Mucosa of rectum (tissue), 2 donors: ENCODE measurements around the gene ABLIM3.
A peak's percentile ranks its signal among the peaks of the same experiment; 100 is the strongest.

ENCODE experiments used
- H3K27ac ChIP-seq, 2 donors: one replicate each; pipeline ENCODE4 v1.7.0; 2013; ENCODE audit warnings: inconsistent platforms in 2 of 2, low read depth in 2 of 2, low read length in 2 of 2
- H3K27me3 ChIP-seq, 2 donors: one replicate each; pipeline ENCODE4 v1.7.0; 2013; ENCODE audit warnings: low read length in 2 of 2; ENCODE audit not compliant: control insufficient read depth in 2 of 2, insufficient read depth in 2 of 2
- H3K36me3 ChIP-seq, 2 donors: one replicate each; pipeline ENCODE4 v1.7.0; 2013; ENCODE audit warnings: low read length in 2 of 2; ENCODE audit not compliant: control insufficient read depth in 2 of 2, insufficient read depth in 2 of 2
- H3K4me1 ChIP-seq, 2 donors: one replicate each; pipeline ENCODE4 v1.7.0; 2013; ENCODE audit warnings: low read length in 2 of 2, mild to moderate bottlenecking in 1 of 2; ENCODE audit not compliant: control insufficient read depth in 2 of 2, insufficient read depth in 2 of 2
- H3K4me3 ChIP-seq, 2 donors: one replicate each; pipeline ENCODE4 v1.7.0; 2013; ENCODE audit warnings: low read length in 2 of 2
- H3K9ac ChIP-seq, 2 donors: one replicate each; pipeline ENCODE4 v1.7.0; 2013; ENCODE audit warnings: low read length in 2 of 2, low read depth in 1 of 2, mild to moderate bottlenecking in 1 of 2
- H3K9me3 ChIP-seq, 2 donors: one replicate each; pipeline ENCODE4 v1.7.0; 2013; ENCODE audit warnings: low read length in 2 of 2; ENCODE audit not compliant: control insufficient read depth in 2 of 2
- donor health status: healthy.
- donor health status: Normal muscosa, but diverticular disease.

The ABLIM3 gene

DNA sequence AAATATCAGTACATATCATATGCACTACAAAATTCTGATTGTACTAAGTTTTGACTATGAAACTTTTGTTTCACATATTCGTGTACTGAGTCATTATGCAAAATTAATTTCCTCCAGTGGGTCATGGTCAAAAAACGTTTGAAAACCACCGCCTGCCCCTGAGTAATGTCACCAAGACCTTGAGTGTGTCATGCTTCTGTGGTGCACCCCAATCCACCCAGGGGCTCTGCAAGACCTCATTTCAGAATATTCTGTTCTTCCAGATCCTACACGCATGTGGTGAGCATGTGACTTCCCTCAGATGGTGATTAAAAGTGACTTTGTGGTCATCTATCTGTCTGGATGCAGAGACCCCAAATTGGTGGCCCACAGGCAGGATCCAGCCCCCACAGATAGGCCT is 31.0 kb downstream of the ABLIM3 start:
- Histone ChIP-seq H3K27ac (no peak overlapping the region), H3K9ac (no peak overlapping the region), H3K4me1 (no peaks in the 10 kb centered on the region)

DNA sequence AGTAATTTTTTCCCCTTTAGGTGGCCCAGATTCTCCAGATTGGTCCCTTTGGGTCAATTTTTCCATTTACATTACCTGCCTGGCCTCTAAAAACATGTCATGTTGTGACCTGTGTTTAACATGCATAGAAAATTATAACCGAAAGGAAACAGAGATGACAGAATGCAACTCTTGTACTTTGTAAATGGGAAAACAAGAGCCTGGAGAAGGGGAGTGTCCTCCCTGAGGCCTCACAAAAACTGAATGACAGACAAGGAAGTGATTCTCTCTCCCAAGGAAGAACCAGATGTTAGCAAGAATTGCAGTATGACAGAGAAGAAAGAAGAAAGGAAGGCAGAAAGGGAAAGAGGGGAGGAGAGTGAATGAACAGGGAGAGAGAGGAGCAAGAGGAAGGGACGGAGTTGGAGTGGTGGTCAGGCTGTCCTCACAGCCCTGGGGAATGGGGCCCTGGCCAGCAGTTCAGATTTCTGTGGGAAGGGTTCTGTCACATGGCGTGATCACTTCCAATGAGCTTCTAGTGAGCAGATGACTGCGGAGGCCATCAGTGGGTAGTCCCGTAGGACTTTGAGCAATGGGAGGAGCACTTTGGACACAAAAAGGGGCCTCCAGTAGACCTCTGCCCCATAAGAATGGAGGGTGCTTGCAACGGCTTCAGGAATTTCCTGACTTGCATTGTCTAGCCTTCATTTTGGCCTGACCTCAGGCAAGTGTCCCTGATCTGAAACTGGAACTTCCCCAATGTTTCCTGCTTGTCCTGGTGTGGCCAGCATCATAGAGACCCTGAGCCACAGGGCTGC is 31.6 kb downstream of the ABLIM3 start:
- no peaks in the 10 kb centered on the region for H3K27me3 ChIP-seq
- no peaks in the 10 kb centered on the region for H3K36me3 ChIP-seq
- no peak overlapping the region for H3K4me3 ChIP-seq
- no peak overlapping the region for H3K27ac ChIP-seq
- no peaks in the 10 kb centered on the region for H3K9me3 ChIP-seq
- no peaks in the 10 kb centered on the region for H3K4me1 ChIP-seq
- no peak overlapping the region for H3K9ac ChIP-seq

More for the DNA sequence above, 31.0 kb downstream of the ABLIM3 start:
- H3K9me3 ChIP-seq, result no peaks in the 10 kb centered on the region
- H3K27me3 ChIP-seq, result no peaks in the 10 kb centered on the region
- no peak overlapping the region for H3K4me3 ChIP-seq
- H3K36me3 ChIP-seq, result no peaks in the 10 kb centered on the region

DNA sequence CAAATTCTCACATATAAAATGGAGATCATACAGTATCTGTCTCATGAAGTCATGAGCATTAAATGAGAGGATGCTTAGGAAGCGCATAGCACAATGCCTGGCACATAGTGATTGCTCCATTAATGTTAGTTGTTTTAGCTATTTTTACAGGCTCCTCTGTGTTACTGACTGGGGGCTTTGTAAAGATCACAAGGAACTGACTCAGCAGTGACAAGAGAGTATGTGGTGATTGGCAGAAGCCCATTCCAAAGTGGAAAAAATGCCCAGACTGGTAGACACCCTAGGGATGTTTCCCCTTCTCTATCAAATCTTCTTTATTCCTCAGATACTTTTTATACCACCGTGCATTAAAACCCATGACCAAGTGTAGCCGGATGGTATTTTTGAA is 33.5 kb downstream of the ABLIM3 start:
- Histone ChIP-seq H3K36me3 (no peaks in the 10 kb centered on the region), H3K27me3 (no peaks in the 10 kb centered on the region), H3K4me3 (no peak overlapping the region), H3K4me1 (no peaks in the 10 kb centered on the region), H3K27ac (no peak overlapping the region), H3K9ac (no peak overlapping the region), H3K9me3 (no peaks in the 10 kb centered on the region)

DNA sequence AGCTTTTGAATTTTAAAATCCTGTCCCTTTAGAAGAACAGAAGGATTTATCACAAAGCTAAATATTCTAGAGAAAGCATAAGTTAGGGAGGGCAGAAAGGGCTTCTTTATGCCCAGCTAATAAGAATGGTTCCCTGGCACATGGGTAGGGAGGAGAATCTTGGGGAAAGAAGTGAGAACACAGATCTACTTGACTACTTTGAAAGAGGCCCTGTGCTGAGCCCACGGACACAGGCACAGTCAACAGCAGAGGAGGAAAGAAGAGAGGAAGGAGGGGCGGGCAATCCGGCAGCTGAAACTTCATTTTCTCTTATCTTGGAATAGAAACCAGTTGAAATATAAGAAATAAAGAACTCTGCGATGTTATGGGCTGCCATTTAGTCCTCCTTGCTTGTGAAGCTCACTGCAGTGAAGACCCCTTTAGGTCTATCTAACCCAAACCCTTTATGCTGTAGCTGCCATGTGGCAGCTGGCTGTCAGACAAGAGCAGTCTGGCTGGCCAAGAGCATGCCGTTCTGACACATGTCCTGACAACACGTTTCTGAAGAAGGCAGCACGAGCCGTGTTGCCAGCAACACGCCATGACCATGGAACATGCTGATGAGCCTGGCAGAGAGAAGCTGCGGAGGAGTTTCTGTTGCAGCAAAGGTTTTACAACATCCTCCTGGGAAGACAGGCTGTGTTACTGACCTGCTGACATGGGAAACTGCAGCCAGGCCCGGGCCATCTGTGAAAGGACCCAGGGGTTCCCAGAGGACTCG is 34.2 kb downstream of the ABLIM3 start:
- no peaks in the 10 kb centered on the region for H3K9me3 ChIP-seq
- no peak overlapping the region for H3K9ac ChIP-seq
- no peak overlapping the region for H3K4me3 ChIP-seq
- no peaks in the 10 kb centered on the region for H3K27me3 ChIP-seq
- no peaks in the 10 kb centered on the region for H3K36me3 ChIP-seq
- peak overlapping the region in 1 of 2 donors; percentile 5 for H3K27ac ChIP-seq
- no peaks in the 10 kb centered on the region for H3K4me1 ChIP-seq

DNA sequence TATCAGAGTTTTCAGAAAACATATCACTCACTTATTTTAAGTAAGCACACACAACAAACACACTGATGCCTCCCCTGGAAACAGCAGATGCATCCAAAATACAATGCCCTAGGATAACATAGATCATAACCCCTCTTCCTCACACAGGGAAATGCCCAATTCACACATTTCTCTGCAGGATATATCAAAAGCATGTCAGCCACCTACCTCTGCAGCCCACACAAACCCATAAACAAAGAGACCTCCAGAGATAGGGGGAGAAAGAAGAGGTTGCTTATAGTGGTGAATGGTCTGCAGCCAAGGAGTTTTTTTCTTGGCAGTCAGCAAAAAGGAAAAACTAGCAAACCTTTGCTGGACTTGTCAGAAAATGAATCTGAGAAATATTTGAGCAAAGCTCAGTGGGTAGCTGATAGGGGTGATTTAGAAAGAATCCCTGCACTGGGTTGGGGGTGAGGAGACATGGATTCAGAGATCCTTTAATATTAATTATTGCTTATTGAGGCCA is 36.1 kb downstream of the ABLIM3 start:
- H3K36me3 ChIP-seq, result no peaks in the 10 kb centered on the region
- no peaks in the 10 kb centered on the region for H3K9me3 ChIP-seq
- H3K27me3 ChIP-seq, result no peaks in the 10 kb centered on the region
- H3K4me3 ChIP-seq, result no peak overlapping the region
- no peaks in the 10 kb centered on the region for H3K4me1 ChIP-seq
- H3K9ac ChIP-seq, result no peak overlapping the region
- no peak overlapping the region for H3K27ac ChIP-seq

DNA sequence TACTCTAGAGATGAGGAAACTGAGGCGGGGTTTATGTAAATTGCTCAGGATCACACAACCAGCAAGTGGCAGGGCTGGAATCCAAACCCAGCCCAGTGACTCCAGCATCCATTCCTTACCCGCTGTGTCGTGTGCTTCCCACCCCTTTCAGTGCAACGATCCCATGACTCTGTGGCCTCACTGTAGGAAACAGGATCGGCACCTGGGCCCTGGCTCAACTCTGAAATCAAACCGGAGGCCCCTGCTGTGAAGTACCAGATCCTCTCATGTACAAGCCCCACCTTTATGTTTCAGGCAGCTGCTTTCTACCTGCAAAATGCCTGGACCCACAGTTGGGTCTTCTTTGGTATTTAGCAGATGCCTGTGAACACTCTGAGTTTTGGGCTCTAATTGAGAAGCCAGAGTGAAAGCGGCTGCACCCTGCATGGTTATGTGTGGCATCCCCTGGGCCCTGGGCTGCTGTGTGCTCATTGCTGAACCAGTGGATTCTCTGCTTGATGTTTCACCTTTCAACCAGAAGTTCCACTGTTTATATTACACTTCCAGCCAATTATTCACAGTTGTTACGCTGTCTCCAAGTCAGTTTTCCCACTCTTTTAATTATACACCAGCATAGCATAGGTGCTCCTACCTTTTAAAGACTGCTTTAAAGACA is 36.7 kb downstream of the ABLIM3 start:
- no peaks in the 10 kb centered on the region for H3K27me3 ChIP-seq
- H3K4me3 ChIP-seq, result no peak overlapping the region
- no peaks in the 10 kb centered on the region for H3K36me3 ChIP-seq
- H3K9ac ChIP-seq, result no peak overlapping the region
- no peak overlapping the region for H3K27ac ChIP-seq
- no peaks in the 10 kb centered on the region for H3K9me3 ChIP-seq
- no peaks in the 10 kb centered on the region for H3K4me1 ChIP-seq

DNA sequence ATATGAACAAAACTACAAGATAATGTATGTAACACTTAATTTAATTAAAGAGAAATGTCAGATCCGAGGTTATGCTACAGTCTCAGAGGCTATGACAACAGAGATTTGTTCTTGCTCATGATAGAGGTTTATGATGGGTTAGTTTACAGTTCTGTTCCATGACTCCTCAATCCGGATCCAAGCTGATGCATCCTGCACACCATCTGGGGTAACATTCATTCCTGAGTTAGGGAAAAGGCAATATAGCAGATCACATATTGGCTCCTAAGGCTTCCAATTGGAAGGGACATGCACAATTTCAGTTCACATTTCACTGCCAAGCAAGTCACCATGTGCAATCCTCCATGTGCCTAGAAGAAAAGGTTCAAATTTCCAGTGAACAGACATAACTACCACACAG is 40.4 kb downstream of the ABLIM3 start:
- H3K27me3 ChIP-seq, result no peaks in the 10 kb centered on the region
- H3K4me3 ChIP-seq, result no peak overlapping the region
- no peak overlapping the region for H3K9ac ChIP-seq
- H3K27ac ChIP-seq, result no peak overlapping the region
- H3K36me3 ChIP-seq, result no peaks in the 10 kb centered on the region
- H3K9me3 ChIP-seq, result no peaks in the 10 kb centered on the region
- H3K4me1 ChIP-seq, result no peaks in the 10 kb centered on the region

DNA sequence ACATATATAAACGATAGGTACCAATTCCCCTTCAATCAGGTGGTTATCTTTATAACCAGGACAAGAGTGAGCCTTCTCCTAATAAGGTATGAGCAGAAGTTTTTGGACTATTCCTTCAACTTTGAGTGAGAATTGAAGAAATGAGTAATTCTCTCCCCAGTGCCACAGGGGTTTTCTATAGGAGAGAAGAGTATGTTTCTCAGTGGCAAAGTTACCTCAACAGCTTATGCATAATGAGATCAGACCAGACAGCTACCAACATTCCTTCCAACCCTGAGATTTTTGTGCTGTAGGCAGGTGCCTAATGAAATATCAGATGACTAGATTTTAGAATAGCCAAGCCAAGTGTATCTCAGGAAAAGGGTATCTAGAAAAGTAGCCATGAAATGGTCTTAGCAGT is 40.9 kb downstream of the ABLIM3 start:
- H3K4me1 ChIP-seq, result peaks cover 0 to 2% of the 10 kb centered on the region in 2 donors

DNA sequence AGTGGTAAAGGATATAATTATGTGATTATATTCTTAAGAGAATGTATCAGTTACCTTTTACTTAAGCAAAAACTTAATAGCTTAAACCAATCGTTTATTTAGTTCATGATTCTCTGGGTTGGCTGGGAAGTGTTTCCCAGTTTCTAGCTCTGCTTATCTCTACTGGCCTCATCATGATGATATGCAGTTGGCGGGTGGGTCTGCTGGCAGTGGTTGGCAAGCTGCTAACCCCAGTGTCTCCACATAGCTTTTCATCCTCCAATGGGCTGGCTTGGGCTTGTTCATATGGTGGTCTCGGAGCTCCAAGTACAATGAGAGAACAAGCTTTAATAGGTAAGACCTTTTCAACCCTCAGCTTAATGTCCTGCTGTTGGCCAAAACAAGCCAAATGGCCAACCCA is 43.8 kb downstream of the ABLIM3 start:
- H3K27me3 ChIP-seq, result no peaks in the 10 kb centered on the region
- H3K27ac ChIP-seq, result no peak overlapping the region
- H3K4me3 ChIP-seq, result no peak overlapping the region
- H3K9ac ChIP-seq, result no peak overlapping the region
- H3K4me1 ChIP-seq, result peaks cover 0 to 3% of the 10 kb centered on the region in 2 donors
- H3K9me3 ChIP-seq, result no peaks in the 10 kb centered on the region
- H3K36me3 ChIP-seq, result no peaks in the 10 kb centered on the region

More for the DNA sequence above, 40.9 kb downstream of the ABLIM3 start:
- Histone ChIP-seq H3K4me3 (no peak overlapping the region), H3K9me3 (no peaks in the 10 kb centered on the region), H3K36me3 (no peaks in the 10 kb centered on the region), H3K9ac (no peak overlapping the region), H3K27ac (no peak overlapping the region), H3K27me3 (no peaks in the 10 kb centered on the region)

DNA sequence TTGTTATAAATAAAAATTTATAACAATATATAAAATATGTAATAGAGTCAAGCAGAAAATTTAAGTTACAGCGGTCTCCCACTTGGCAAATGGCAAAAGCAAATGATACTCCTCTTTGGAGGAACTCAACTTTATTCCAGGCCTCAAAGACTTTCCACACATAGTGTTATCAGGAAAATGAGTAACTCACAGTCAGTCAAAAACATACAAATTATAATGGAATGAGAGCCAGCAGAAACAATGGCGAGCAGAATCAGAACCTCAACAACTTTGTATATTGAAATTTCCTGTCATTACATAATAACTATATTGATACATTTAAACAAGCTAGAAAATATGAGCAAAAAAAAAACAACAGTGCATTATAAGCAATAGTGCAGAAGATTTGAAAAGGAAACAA is 45.2 kb downstream of the ABLIM3 start:
- Histone ChIP-seq H3K4me1 (peaks cover 0 to 3% of the 10 kb centered on the region in 2 donors), H3K9me3 (no peaks in the 10 kb centered on the region), H3K4me3 (no peak overlapping the region), H3K36me3 (no peaks in the 10 kb centered on the region), H3K27me3 (no peaks in the 10 kb centered on the region), H3K9ac (no peak overlapping the region), H3K27ac (no peak overlapping the region)
